H1 (cell line): ENCODE results near the gene ZNF483. TPM values are rescaled to one million over a fixed set of nuclear protein-coding genes. Genes with fewer than 3 reads are reported as not detected.

Experiments used
- CTCF ChIA-PET: fragments of 300-600 bp; sonication (Branson Sonifier 250); formaldehyde crosslinking; loops from one replicate; lab custom pipeline; 2021; ENCODE audit not compliant: partially characterized antibody; lab: Charles Lee
- POLR2A ChIA-PET: fragments of 300-600 bp; sonication (Branson Sonifier 250); formaldehyde crosslinking; loops from one replicate; lab custom pipeline; 2021; ENCODE audit warnings: inconsistent platforms; ENCODE audit not compliant: partially characterized antibody; lab: Charles Lee
- DNase-seq, 2 experiments: peaks; one replicate each; pipeline versions ENCODE4 v3.0.0 to v3.0.0-alpha.2; 2010 to 2022; ENCODE audit warnings: low spot score in 2 of 2, low read depth in 1 of 2, mixed read lengths in 1 of 2
- FAIRE-seq: peaks from 2 replicates; lab custom pipeline; 2011; peaks lifted over from hg19 to GRCh38; lab: Jason Lieb, UNC
- H2AFZ ChIP-seq: 2 replicates; pipeline ENCODE4 v1.8.1; 2012; ENCODE audit warnings: low read length, inconsistent platforms
- H2AK5ac ChIP-seq: 2 replicates; pipeline ENCODE4 v1.6.1; 2013; ENCODE audit warnings: low read depth, low read length
- H2BK120ac ChIP-seq: replicated peaks from 2 replicates; pipeline ENCODE3; 2013; ENCODE audit warnings: low read depth, low read length, inconsistent platforms
- H2BK12ac ChIP-seq: 2 replicates; pipeline ENCODE4 v1.6.1; 2013; ENCODE audit warnings: low read depth, low read length
- H2BK15ac ChIP-seq: 2 replicates; pipeline ENCODE4 v1.6.1; 2013; ENCODE audit warnings: low read length
- H2BK20ac ChIP-seq: 2 replicates; pipeline ENCODE4 v1.6.1; 2013; ENCODE audit warnings: low read length
- H2BK5ac ChIP-seq: 2 replicates; pipeline ENCODE4 v1.6.1; 2013; ENCODE audit warnings: low read depth, low read length
- H3K14ac ChIP-seq: 2 replicates; pipeline ENCODE4 v1.6.1; 2013; ENCODE audit warnings: inconsistent platforms; ENCODE audit not compliant: insufficient read length
- H3K18ac ChIP-seq: 2 replicates; pipeline ENCODE4 v1.6.1; 2013; ENCODE audit warnings: low read length; ENCODE audit errors: extremely low read depth
- H3K23ac ChIP-seq: 2 replicates; pipeline ENCODE4 v1.6.1; 2013; ENCODE audit warnings: inconsistent platforms; ENCODE audit not compliant: insufficient read length
- H3K23me2 ChIP-seq: 2 replicates; pipeline ENCODE4 v1.6.1; 2013; ENCODE audit warnings: low read depth, low read length
- H3K27ac ChIP-seq: 2 replicates; pipeline ENCODE4 v1.6.1; 2011; ENCODE audit warnings: low read depth, low read length, inconsistent platforms
- H3K27me3 ChIP-seq, 4 experiments: replicated peaks in 1 of 4; 1 replicate in 1 of 4; 2 replicates in 3 of 4; pipeline versions ENCODE4 v1.6.1 to v1.8.1; 2011 to 2013; ENCODE audit warnings: low read length in 3 of 4, mild to moderate bottlenecking in 3 of 4, inconsistent platforms in 2 of 4, mixed read lengths in 2 of 4, moderate library complexity in 1 of 4; ENCODE audit not compliant: control insufficient read depth in 3 of 4, insufficient read depth in 3 of 4; ENCODE audit errors: extremely low read depth in 1 of 4
- H3K36me3 ChIP-seq, 4 experiments: 2 replicates each; pipeline versions ENCODE4 v1.6.1 to v1.8.1; 2011 to 2013; ENCODE audit warnings: mild to moderate bottlenecking in 4 of 4, low read length in 3 of 4, moderate library complexity in 2 of 4, control low read depth in 1 of 4, inconsistent platforms in 1 of 4; ENCODE audit not compliant: insufficient read depth in 4 of 4, control insufficient read depth in 2 of 4
- H3K4ac ChIP-seq: replicated peaks from 2 replicates; pipeline ENCODE3; 2013; ENCODE audit warnings: low read length, low read depth, mixed read lengths, inconsistent platforms; ENCODE audit not compliant: insufficient read length
- H3K4me1 ChIP-seq, 4 experiments: replicated peaks in 1 of 4; 1 replicate in 1 of 4; 2 replicates in 3 of 4; pipeline versions ENCODE4 v1.6.1 to v1.8.1; 2011 to 2013; ENCODE audit warnings: low read length in 3 of 4, inconsistent platforms in 2 of 4, mixed read lengths in 1 of 4; ENCODE audit not compliant: insufficient read depth in 4 of 4, control insufficient read depth in 3 of 4
- H3K4me2 ChIP-seq, 2 experiments: 2 replicates each; pipeline versions ENCODE4 v1.6.1 to v1.8.1; 2011 to 2013; ENCODE audit warnings: low read depth in 2 of 2, low read length in 2 of 2, control low read depth in 1 of 2, inconsistent platforms in 1 of 2, mild to moderate bottlenecking in 1 of 2; ENCODE audit not compliant: insufficient read depth in 1 of 2
- H3K4me3 ChIP-seq, 4 experiments: fragments of 200-600, 300-600 bp in 1 of 4; sonication (generic), shearing (Covaris generic), sonication (Bioruptor Twin) in 1 of 4; 2 replicates each; pipeline versions ENCODE4 v1.5.1 to v1.8.1; 2011 to 2016; ENCODE audit warnings: low read length in 4 of 4, low read depth in 3 of 4, control low read depth in 2 of 4, inconsistent platforms in 2 of 4, mild to moderate bottlenecking in 2 of 4, mixed read lengths in 1 of 4, moderate library complexity in 1 of 4; ENCODE audit not compliant: insufficient read depth in 2 of 4; ENCODE audit errors: extremely low read depth in 1 of 4
- H3K56ac ChIP-seq: replicated peaks from 2 replicates; pipeline ENCODE3; 2013; ENCODE audit warnings: low read depth, mild to moderate bottlenecking, mixed read lengths, low read length, inconsistent platforms; ENCODE audit not compliant: insufficient read length
- H3K79me1 ChIP-seq: 2 replicates; pipeline ENCODE4 v1.6.1; 2013; ENCODE audit warnings: low read depth, low read length, control low read depth
- H3K79me2 ChIP-seq, 2 experiments: 2 replicates each; pipeline versions ENCODE4 v1.6.1 to v1.8.1; 2012 to 2013; ENCODE audit warnings: low read length in 2 of 2, mild to moderate bottlenecking in 2 of 2, inconsistent platforms in 1 of 2; ENCODE audit not compliant: insufficient read depth in 2 of 2, control insufficient read depth in 1 of 2
- H3K9ac ChIP-seq, 4 experiments: replicated peaks in 1 of 4; 1 replicate in 1 of 4; 2 replicates in 3 of 4; pipeline versions ENCODE4 v1.6.1 to v1.8.1; 2011 to 2013; ENCODE audit warnings: low read depth in 3 of 4, low read length in 3 of 4, control low read depth in 2 of 4, mild to moderate bottlenecking in 2 of 4, moderate library complexity in 2 of 4, inconsistent platforms in 1 of 4; ENCODE audit errors: extremely low read depth in 1 of 4
- H3K9me3 ChIP-seq, 2 experiments: 2 replicates each; pipeline versions ENCODE4 v1.6.1 to v1.8.1; 2012 to 2013; ENCODE audit warnings: mild to moderate bottlenecking in 2 of 2, moderate library complexity in 2 of 2, control low read depth in 1 of 2, inconsistent platforms in 1 of 2, low read depth in 1 of 2, low read length in 1 of 2, mixed read lengths in 1 of 2; ENCODE audit not compliant: insufficient read depth in 2 of 2
- H4K20me1 ChIP-seq, 2 experiments: replicated peaks in 1 of 2; 2 replicates each; pipeline versions ENCODE3 to v1.8.1; 2011 to 2013; ENCODE audit warnings: inconsistent platforms in 2 of 2, low read length in 2 of 2, mild to moderate bottlenecking in 1 of 2; ENCODE audit not compliant: insufficient read depth in 2 of 2, control insufficient read depth in 1 of 2
- H4K5ac ChIP-seq: 2 replicates; pipeline ENCODE4 v1.6.1; 2013; ENCODE audit warnings: low read length, low read depth, mixed read lengths, inconsistent platforms; ENCODE audit not compliant: insufficient read length
- H4K8ac ChIP-seq: 2 replicates; pipeline ENCODE4 v1.8.0; 2013; ENCODE audit warnings: mild to moderate bottlenecking, moderate library complexity, low read length, inconsistent platforms; ENCODE audit not compliant: insufficient read depth; ENCODE audit errors: extremely low read depth
- H4K91ac ChIP-seq: replicated peaks from 2 replicates; pipeline ENCODE3; 2013; ENCODE audit warnings: low read length, mixed read lengths, inconsistent platforms; ENCODE audit not compliant: insufficient read length
- ASH2L ChIP-seq: fragments of 200-600, 300-600 bp; sonication (generic); IDR thresholded peaks from one replicate; pipeline ENCODE4 v1.7.1; 2017; ENCODE audit warnings: low read length
- BACH1 ChIP-seq: IDR thresholded peaks from 2 replicates; pipeline ENCODE4 v1.6.1; 2012; ENCODE audit warnings: low read length, improper control_type of control experiment
- EGR1 ChIP-seq: IDR thresholded peaks from 2 replicates; pipeline ENCODE4 v1.6.1; 2011; ENCODE audit warnings: low read depth, low read length, borderline replicate concordance
- EP300 ChIP-seq, 2 experiments: IDR thresholded peaks; 1 replicate in 1 of 2; 2 replicates in 1 of 2; pipeline ENCODE4 v1.6.1; 2011 to 2012; ENCODE audit warnings: low read depth in 2 of 2, low read length in 2 of 2, mild to moderate bottlenecking in 2 of 2, borderline replicate concordance in 1 of 2, inconsistent platforms in 1 of 2, moderate library complexity in 1 of 2
- GABPA ChIP-seq: IDR thresholded peaks from 2 replicates; pipeline ENCODE4 v1.6.1; 2011; ENCODE audit warnings: mild to moderate bottlenecking, low read length, moderate library complexity, borderline replicate concordance; ENCODE audit not compliant: insufficient read depth
- GTF2F1 ChIP-seq: IDR thresholded peaks from 2 replicates; pipeline ENCODE4 v1.6.1; 2012; ENCODE audit warnings: low read depth, low read length, improper control_type of control experiment, borderline replicate concordance
- RNF2 ChIP-seq: fragments of 200-900, 300-1000 bp; sonication (generic); IDR thresholded peaks from 2 replicates; pipeline ENCODE4 v1.7.1; 2016; ENCODE audit warnings: borderline replicate concordance, low read depth, mild to moderate bottlenecking, antibody characterized with exemption, low read length; ENCODE audit not compliant: poor library complexity, severe bottlenecking; ENCODE audit errors: missing control alignments
- SIN3A ChIP-seq, 2 experiments: IDR thresholded peaks in 1 of 2; conservative IDR thresholded peaks in 1 of 2; 2 replicates each; pipeline ENCODE4 v1.6.1; 2011 to 2012; ENCODE audit warnings: low read length in 2 of 2, improper control_type of control experiment in 1 of 2, low read depth in 1 of 2, mild to moderate bottlenecking in 1 of 2
- SP2 ChIP-seq: IDR thresholded peaks from 2 replicates; pipeline ENCODE4 v1.6.1; 2012; ENCODE audit warnings: mild to moderate bottlenecking, low read length, inconsistent platforms
- SP4 ChIP-seq: IDR thresholded peaks from 2 replicates; pipeline ENCODE4 v1.6.1; 2012; ENCODE audit warnings: low read length, inconsistent platforms
- TCF12 ChIP-seq: IDR thresholded peaks from 2 replicates; pipeline ENCODE4 v1.6.1; 2011; ENCODE audit warnings: low read depth, mild to moderate bottlenecking, low read length
- WGBS, 2 experiments: shearing (Covaris generic) in 1 of 2; methylation state at CpG; one replicate each; pipeline versions ENCODE4 v1.1.6 to v1.1.7; 2013 to 2015; ENCODE audit warnings: low lambda C conversion rate in 2 of 2, mixed read lengths in 2 of 2, inconsistent platforms in 1 of 2, low coverage in 1 of 2, missing lambda C conversion rate in 1 of 2; ENCODE audit not compliant: insufficient replicate concordance in 2 of 2, insufficient coverage in 1 of 2, insufficient read length in 1 of 2; ENCODE audit errors: extremely low coverage in 1 of 2, missing lambda C conversion rate in 1 of 2; 5-methylcytosine and 5-hydroxymethylcytosine counted together
- polyA plus RNA-seq, 7 experiments: library from polyadenylated mRNA; depleted of rRNA in 3 of 7; stranded (reverse) in 5 of 7; unstranded in 2 of 7; fragments of >200 nt in 5 of 7; fragments of 200-250 nt in 2 of 7; gene quantifications; 1 replicate in 5 of 7; 2 replicates in 1 of 7; 4 replicates in 1 of 7; pipeline versions ENCODE4 v1.2.1 to v1.2.3, GENCODE V29; 2011 to 2013; ENCODE audit warnings: missing spikeins in 2 of 7, mixed read lengths in 2 of 7
- total RNA-seq: library from RNA; stranded (reverse); fragmentation: NEBNext Ultra II Directional; extraction: Animal tissue kit (Norgen Biotek cat#: 25700); gene quantifications from 2 replicates; pipeline ENCODE4 v1.2.1, GENCODE V29; 2021

Gene ZNF483
- total and polyA plus RNA-seq, 2 of the 8 experiments (the other 6 are each of a cell fraction or from before 2014, with no cell fraction given) = 4.8 to 83.8 TPM

DNA sequence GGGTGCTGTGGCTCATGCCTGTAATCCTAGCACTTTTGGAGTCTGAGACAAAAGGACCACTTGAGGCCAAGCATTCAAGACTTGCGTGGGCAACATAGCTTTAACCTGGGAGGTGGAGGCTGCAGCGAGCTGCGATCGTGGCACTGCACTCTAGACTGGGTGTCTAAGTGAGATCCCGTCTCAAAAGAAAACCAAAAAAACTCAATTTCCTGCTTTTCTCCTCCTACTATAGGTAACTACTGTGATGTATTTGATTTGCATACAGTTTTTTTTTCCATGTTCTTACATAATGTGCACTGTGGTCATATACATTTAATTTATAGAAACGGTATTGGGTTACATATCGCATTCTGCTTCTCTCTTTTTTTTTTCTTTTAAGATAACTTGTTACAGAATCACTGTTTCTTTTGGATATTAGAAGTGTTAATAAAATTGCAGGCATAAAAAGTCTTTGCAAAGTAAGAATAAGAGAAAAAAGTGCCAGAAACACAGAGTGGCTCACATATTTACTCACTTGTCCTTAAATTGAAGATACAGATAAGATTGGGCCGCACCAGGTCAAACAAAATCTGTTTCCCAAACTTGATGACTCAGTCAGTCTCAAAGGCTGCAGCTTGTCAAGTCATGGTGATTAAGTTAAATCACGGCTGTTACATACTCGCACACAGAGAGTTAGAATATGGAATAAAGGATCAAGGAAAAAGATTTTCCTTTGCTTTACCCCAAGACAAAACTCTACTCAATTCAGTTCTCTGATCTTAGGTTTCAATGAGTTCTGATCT is 76.4 kb downstream of the ZNF483 start:
- H3K4me3 ChIP-seq = no peak overlapping the region
- 93% methylated on average over 9 of the region's 10 CpGs; no CpG with 5 or more reads in 1 of the 2 experiments for WGBS, 2 experiments
- no peak overlapping the region for H2BK12ac ChIP-seq
- no peaks in the 10 kb centered on the region for H3K9me3 ChIP-seq
- H2BK5ac ChIP-seq = no peak overlapping the region
- H4K5ac ChIP-seq = no peak overlapping the region
- no peaks in the 10 kb centered on the region for H3K79me2 ChIP-seq
- H3K14ac ChIP-seq = no peak overlapping the region
- no peaks in the 10 kb centered on the region for H3K4me1 ChIP-seq
- H3K56ac ChIP-seq = no peak overlapping the region
- no peak for FAIRE-seq
- H3K27me3 ChIP-seq = peaks cover 0 to 7% (median 5%) of the 10 kb centered on the region in 4 experiments; a peak in 2 of 7 replicates
- H3K4me2 ChIP-seq = no peak overlapping the region
- no peak overlapping the region for H2BK120ac ChIP-seq
- TF ChIP-seq SP2 (no peak), EP300 (IDR thresholded peaks at IDR 0.05; ENCODE audit: borderline replicate concordance in 1 of 2, low read depth in 2 of 2, low read length in 2 of 2) (no peak), GTF2F1 (no peak), RNF2 (no peak), GABPA (no peak), TCF12 (no peak), ASH2L (no peak), SIN3A (conservative IDR thresholded peaks at IDR 0.05 in 1 of 2, IDR thresholded peaks at IDR 0.05 in 1 of 2; ENCODE audit: low read depth in 1 of 2, low read length in 2 of 2) (no peak), SP4 (no peak), EGR1 (no peak), BACH1 (no peak)
- no peak overlapping the region for H4K91ac ChIP-seq
- H3K23ac ChIP-seq = no peak overlapping the region
- no peak overlapping the region for H2BK15ac ChIP-seq
- CTCF ChIA-PET = interaction anchor here (0.7 to 5.0 kb wide), 3 partner anchors 9 to 20 kb away, joined by 3 to 17 read pairs (median 4); no protein-coding TSS in a partner anchor
- POLR2A ChIA-PET = interaction anchor here (3.7 kb wide), 1 partner anchor 30 kb away, joined by 27 read pairs; the partner anchor contains the start of gene DNAJC25
- peaks cover 0 to 2% (median 0%) of the 10 kb centered on the region in 4 experiments; a peak in 1 of 8 replicates for H3K36me3 ChIP-seq
- H2AK5ac ChIP-seq = no peak overlapping the region
- peaks cover 17% of the 10 kb centered on the region for H3K23me2 ChIP-seq
- no peak overlapping the region for H2BK20ac ChIP-seq
- H3K79me1 ChIP-seq = no peaks in the 10 kb centered on the region
- H4K20me1 ChIP-seq = no peaks in the 10 kb centered on the region
- H3K18ac ChIP-seq = no peak overlapping the region
- no peak for DNase-seq
- no peak overlapping the region for H3K9ac ChIP-seq
- no peak overlapping the region for H4K8ac ChIP-seq
- no peak overlapping the region for H2AFZ ChIP-seq
- no peak overlapping the region for H3K4ac ChIP-seq
- no peak overlapping the region for H3K27ac ChIP-seq
